AG10803 (cell line): Measurements from ENCODE around the gene WDFY1.

ENCODE experiments used
- DNase-seq: peaks from one replicate; pipeline ENCODE4 v3.0.0; 2010; ENCODE audit warnings: low read depth
- H3K4me3 ChIP-seq: 2 replicates; pipeline ENCODE4 v1.5.1; 2011; ENCODE audit warnings: mild to moderate bottlenecking, low read length, control low read depth
- TF ChIP-seq, protein P1 (sequence below): conservative IDR thresholded peaks from 2 replicates; pipeline ENCODE4 v1.5.1; 2011; ENCODE audit warnings: mild to moderate bottlenecking, low read length, control low read depth, inconsistent platforms

Gene WDFY1

DNA sequence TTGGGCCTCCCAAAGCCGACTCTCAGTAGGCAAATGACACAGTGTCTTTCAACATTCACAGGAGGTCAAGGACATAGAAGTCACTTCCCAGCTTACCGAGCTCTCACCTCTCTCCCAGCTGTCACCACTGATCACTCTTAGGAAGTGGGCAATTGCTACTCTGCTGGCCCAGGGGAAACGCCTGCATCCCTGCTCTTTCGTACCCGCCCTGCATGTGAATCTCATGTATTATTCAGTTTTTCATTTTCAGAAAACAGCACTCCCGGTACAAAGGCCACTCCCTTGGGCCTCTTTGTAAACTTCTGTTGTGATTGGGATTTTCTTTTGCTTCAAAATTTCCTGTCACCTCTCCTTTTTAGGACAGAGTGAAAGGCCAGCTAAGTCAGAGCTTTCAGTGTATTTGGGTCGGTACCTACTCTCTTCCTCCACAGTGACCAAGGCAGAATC, 27.5 kb upstream of the WDFY1 start:
- no peak for DNase-seq
- no peak overlapping the region for H3K4me3 ChIP-seq
- TF ChIP-seq, protein P1, sequence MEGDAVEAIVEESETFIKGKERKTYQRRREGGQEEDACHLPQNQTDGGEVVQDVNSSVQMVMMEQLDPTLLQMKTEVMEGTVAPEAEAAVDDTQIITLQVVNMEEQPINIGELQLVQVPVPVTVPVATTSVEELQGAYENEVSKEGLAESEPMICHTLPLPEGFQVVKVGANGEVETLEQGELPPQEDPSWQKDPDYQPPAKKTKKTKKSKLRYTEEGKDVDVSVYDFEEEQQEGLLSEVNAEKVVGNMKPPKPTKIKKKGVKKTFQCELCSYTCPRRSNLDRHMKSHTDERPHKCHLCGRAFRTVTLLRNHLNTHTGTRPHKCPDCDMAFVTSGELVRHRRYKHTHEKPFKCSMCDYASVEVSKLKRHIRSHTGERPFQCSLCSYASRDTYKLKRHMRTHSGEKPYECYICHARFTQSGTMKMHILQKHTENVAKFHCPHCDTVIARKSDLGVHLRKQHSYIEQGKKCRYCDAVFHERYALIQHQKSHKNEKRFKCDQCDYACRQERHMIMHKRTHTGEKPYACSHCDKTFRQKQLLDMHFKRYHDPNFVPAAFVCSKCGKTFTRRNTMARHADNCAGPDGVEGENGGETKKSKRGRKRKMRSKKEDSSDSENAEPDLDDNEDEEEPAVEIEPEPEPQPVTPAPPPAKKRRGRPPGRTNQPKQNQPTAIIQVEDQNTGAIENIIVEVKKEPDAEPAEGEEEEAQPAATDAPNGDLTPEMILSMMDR, result no peak

DNA sequence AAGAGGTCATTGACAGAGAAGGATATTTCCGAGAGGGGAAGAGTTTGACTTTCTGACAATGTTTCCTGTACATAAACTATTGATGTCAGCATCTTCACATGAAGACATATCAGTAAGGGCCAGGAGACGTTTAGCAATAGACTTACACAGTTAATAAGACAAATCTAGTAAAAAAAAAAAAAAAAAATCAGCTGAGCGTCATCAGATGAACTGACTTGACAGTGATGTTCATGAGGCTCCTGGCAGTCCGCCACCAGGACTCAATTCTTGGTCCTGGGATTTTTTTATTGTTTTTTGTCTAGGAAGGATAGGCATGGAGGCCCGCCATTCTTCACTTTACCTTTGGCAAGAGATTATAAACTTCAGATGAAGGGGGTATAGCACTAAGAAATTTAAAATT, 26.6 kb upstream of the WDFY1 start:
- no peak overlapping the region for H3K4me3 ChIP-seq
- TF ChIP-seq, protein P1, result no peak
- no peak for DNase-seq

DNA sequence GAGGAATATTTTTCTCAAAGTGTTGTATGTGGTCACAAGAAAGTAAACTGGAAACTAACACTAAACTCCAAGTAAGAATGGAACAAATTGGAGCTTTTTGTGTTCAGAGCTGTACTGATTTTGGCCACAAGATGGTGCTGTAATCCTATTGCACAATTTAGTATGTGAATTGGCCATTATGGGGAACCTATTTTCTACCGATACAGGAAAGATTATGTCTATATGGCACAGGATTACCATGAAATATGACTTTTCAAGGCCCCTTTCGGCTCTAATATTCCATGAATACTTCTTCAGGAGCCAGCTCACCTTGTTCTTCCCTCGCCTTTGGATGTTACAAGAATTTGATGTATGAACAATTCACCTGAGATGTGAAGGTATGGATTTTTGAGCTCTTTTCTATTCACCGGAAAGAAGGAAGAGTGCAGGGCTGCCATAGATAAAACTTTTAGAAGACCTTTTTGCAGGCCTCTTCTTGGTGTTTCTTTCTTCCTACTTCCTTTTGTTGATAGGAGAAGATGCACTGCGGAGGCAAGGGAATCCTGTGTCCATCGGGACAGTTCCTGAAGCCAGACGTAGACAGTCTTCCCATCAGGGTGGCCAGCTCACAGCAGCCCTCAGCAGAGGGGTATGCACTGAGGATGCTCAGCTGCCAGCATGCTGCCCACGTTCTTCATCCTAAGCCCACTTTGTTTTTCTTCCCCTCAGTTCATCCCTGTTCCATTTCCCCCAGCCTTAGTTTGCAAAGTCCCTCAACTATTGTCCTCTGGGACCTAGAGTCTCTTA, 25.4 kb upstream of the WDFY1 start:
- TF ChIP-seq, protein P1, result peak; percentile 96
- DNase-seq, result peak; percentile 67
- H3K4me3 ChIP-seq, result no peak overlapping the region

DNA sequence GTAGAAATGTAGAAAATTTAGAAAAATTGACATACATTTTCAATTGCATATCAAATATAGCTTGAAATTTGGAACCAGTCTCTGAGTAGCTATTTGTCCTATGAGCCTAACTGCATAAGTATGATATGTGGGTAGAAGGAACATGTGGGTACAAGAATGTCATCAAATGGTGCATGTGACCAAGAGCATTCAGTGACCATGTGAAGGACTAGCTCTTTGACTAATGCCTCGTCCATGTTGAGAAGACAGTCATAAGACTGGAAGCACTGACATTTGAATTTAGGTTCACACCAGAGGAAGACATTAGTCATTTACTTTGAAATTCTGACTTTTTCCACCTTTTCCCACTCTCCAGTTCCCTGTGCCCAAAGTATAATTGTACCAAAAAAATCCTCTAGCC, 24.7 kb upstream of the WDFY1 start:
- no peak overlapping the region for H3K4me3 ChIP-seq
- TF ChIP-seq, protein P1, result no peak
- DNase-seq, result peak; percentile 60

DNA sequence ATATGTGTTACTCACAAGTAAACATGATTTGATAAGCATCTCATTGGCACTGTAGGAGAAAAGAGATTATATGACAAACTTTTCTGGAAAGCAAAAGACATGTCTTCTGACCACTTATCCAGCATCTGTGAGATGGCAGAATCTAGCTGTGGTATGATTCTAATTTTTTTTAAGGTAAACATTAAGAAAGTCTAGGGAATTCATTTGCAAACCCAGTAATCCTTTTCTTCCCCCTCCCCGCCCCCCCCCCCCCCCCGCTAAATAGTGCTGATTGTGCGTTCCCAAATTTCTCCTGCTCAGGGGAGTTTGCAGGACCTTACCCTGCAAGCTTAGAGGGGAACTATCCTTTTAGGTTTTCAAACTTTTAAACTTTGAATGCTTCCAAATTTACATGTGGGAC, 24.2 kb upstream of the WDFY1 start:
- TF ChIP-seq, protein P1, result no peak
- no peak for DNase-seq
- no peak overlapping the region for H3K4me3 ChIP-seq

DNA sequence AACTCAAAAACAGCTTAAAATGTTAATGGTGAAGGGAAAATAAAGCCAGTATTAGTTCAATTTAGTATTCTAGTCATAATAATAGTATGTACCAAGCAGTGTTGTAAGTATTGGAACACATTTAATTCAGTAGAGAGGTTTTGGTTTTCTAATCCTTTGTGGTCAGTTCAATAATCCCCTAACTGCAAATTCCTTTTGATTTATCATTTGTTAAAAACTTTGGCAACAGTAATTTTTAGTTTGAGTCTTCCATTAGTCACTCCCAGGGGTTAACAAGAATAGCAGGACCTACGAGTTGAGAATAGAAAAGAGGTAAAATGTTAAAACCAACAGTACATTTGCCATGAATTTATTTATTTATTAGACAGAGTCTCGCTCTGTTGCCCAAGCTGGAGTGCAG, 22.8 kb upstream of the WDFY1 start:
- peak; percentile 62 for DNase-seq
- no peak overlapping the region for H3K4me3 ChIP-seq
- TF ChIP-seq, protein P1, result no peak

DNA sequence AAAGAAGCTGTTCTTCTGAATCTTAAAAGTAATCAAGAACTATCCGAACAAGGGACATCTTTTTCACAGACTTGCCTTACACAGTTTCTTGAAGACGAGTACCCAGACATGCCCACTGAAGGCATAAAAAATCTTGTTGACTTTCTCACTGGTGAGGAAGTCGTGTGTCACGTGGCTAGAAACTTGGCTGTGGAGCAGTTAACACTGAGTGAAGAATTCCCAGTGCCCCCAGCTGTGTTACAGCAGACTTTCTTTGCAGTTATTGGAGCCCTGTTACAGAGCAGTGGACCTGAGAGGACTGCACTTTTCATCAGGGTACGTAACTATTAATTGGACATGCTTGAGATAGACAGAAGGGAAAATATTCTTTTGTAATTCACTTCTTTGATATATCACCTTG, 14.6 kb upstream of the WDFY1 start:
- H3K4me3 ChIP-seq, result peak overlapping the region; percentile 4
- TF ChIP-seq, protein P1, result no peak
- DNase-seq, result peak; percentile 56
